NK-92 treated with Interleukin-12 subunit alpha and Interleukin-12 subunit beta, amount 100 ng/mL, for 24 hours (cell line): Measurements from ENCODE around the gene ZNF223.

Experiments used
- DNase-seq: peaks from one replicate; lab custom pipeline; 2025; lab: John Stamatoyannopoulos, UW

ZNF223 gene

DNA sequence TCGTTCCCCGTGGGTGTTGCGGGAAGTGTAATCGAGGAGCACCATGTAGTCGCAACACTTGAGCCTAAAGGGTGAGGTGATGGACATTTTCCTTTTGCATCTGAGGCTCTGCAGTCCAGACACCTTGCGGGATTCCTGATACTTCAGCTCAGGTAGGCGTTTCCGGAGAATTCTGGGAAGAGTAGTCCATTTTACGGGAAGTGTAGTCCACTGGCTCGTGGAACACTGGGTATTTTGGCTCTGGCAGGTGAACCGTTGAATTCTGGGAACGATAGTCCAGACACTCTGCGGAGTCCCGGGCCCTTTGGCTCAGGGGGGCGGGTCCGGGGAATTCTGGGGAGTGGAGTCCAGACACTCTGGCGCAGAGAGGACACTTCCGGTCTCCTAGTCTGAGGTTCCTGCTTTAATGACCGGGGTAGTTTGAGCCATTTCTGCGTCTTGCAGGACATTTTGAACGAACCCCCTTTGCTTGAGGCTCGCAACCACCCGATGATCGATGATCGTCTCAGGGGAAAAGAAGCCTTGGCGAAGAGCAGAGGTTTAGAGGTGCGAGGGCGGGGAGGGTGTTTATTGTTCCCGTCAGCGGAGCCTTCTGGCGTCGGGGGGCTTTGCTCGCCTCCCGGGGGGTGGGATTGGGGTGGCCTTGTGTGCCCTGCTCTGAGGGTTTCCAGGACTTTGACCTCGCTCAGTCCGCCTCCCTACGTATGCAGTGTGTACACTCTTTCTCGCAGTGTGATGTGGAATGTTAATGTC lies at the start of gene ZNF223:
TSS of gene ZNF223 (plus strand) at position 387 of the 753 bp plus-strand sequence. CDS start 3,141 bp downstream, outside the sequence.
- DNase-seq, result no peak

DNA sequence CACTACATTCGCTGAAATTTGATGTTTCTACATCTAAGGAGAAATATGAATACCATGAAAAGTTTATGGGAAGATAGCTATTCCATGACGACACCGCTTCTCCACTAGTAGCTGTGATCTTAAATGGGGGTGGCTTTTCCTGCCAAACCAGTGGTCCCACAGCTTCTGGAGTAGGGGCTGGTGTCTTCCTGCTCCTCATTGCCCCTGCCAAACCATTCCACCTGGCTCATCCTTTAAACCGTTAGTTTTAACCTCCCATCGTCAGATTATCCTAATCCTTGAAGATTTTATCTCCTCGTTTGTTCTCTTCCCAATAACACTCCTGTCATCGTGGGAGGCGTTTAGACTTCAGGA lies 49.6 kb upstream of the ZNF223 start:
- DNase-seq, result no peak

DNA sequence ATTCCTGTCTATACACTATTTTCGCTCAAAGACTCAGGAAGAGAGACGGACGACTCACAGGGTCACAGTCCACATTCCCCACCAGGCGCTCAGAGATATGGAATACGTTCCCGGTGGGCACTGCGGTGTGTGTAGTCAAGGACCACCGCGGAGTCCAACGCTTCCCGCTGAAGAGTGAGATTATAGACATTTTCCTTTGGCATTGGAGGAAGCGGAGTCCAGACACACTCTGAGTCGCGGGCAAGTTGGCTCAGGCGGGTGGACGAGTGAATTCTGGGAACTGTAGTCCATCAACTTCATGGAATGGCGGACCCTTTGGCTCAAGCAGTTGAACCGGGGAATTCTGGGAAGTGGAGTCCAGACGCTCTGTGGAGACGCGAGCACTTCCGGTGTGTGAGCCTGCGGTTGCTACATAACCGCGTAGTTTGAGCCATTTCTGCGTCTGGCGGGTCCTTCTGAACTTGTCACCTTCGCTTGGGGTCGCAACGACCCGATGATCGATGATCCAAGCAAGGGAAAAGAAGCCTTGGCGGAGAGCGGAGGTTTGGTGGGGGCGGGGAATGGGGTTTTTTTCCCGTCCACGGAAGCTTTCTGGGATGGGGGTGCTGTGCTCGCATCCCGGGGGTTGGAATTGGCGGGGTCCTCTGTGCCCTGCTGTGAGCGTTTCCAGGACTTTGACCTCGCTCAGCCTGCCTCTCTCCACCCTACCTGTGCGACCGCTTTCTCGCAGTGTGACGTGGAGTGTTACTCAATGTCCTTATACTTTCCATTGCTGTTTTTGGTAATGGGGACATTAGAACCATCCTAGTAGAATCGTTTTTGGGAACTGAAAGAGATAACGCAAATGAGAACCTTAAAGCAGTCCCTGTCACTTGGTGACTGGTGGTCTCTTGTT lies 49.0 kb upstream of the ZNF223 start, which contains the start of gene ZNF230:
TSS of gene ZNF230 (plus strand) at position 392 of the 895 bp plus-strand sequence. CDS start 4,122 bp downstream, outside the sequence.
- DNase-seq, result peak; percentile 8

DNA sequence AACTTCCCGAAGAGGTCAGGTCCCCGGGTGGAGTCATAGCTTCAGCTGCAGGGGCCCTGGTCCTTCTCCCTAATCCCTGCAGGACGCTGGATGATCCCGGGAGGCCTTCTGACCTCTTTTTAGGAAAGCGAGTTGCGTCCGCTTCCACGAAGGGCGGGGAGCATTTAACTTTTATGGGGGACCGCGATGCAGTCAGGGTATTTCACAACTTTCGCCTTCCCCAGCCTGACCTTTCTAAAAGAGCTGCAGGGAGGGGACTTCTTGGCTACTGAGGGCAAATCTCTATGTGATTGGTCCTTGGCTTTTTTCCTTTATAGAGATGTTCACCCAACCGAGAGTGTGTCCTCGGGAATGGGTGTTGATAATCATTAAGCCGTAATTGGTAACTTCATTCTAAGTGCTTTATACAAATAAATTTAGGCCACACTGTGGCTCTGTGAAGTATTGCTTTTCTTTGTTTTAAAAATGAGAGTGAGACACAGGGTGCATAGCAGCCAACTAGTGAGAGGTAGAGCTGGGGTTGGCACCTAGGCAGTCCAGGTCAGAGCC lies 48.3 kb upstream of the ZNF223 start:
- DNase-seq, result no peak

DNA sequence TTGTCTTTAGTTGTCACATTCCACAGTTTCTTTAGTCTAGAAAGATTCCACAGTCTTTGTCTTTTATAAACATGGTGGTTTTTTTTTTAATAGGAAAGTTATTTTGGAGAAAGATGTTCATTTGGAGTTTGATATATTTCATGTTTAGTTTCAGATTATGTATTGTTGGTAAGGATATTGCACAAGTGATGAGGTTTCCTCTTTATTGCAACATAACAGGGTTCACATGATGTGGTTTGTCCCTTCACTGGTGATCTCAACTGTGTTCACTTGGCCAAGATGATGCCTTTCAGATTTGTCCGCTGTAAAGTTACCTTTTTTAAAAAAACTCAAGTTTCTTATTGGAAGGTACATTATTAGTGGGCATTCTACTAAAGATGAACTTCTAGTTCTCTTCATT lies 45.9 kb upstream of the ZNF223 start:
- no peak for DNase-seq

DNA sequence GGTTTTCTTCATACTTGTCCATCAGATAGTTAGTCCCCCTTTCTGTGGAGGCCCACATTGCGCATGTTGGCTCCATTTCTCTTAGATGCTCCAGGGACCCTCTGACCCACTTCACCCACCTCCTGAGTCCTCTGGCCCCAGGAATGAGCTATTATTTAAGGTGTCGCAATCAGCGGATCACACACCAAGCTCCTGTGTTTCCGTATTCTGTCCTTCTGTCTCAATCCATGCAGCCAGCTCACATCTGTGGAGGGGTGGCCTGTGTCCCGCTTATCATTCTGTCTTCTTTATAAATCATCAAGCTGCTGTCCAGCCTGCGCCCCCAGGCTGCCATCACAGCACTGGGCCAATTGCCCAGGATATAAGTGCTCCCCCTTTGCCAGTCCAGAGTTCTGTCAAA lies 44.4 kb upstream of the ZNF223 start:
- DNase-seq, result no peak

DNA sequence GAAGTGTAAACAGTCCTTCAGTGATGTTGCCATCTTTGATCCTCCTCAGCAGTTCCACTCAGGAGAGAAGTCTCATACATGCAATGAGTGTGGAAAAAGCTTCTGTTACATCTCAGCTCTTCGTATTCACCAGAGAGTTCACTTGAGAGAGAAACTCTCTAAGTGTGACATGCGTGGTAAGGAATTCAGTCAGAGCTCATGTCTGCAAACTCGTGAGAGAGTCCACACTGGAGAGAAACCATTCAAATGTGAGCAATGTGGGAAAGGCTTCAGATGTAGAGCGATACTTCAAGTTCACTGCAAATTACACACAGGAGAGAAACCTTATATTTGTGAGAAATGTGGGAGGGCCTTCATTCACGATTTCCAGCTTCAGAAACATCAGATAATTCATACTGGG lies 41.4 kb upstream of the ZNF223 start:
- DNase-seq, result no peak

DNA sequence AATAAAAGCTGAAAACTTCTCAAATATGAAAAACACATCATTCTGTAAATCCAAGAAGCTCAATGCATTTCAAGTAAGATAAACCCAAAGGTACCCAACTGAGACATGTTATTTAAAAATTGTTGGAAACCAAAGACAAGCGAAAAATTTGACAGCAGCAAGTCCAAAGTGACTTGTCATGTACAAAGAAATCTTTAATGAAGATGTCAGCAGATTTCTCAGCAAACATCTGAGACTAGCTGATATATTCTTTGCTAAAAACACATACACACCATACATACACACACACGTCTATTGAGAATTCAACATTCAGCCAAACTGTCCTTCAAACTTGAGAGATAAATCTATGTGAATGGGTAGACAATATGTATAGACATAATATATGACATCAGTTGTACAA lies 32.3 kb upstream of the ZNF223 start:
- DNase-seq, result no peak

DNA sequence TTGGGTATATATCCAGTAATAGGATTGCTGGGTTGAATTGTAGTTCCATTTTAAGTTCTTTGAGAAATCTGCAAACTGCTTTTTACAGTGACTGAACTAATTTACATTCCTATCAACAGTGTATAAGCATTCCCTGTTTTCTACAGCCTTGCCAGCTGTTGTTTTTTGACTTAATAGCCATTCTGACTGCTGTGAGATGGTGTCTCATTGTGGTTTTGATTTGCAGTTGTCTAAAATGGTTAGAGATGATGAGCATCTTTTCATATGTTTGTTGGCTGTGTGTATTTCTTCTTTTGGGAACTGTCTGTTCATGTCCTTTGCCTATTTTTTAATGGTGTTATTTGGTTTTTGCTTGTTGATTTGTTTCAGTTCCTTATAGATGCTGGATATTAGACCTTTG lies 30.6 kb upstream of the ZNF223 start:
- DNase-seq, result no peak

DNA sequence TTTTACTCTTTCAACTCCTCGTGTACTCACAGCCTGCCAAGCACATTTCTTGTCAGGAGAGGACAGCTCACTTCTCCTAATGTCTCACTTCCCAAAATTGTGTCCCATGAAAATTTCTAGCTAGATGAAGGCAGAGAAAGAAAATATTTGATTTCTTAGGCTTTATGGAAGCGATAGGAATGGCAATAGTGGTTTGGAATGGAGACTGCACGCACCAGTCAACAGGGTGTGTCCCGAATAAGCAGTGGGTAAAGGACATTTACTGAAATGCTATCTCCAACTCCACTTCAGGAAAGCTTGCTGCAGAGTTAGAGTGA lies 27.0 kb upstream of the ZNF223 start:
- no peak for DNase-seq

DNA sequence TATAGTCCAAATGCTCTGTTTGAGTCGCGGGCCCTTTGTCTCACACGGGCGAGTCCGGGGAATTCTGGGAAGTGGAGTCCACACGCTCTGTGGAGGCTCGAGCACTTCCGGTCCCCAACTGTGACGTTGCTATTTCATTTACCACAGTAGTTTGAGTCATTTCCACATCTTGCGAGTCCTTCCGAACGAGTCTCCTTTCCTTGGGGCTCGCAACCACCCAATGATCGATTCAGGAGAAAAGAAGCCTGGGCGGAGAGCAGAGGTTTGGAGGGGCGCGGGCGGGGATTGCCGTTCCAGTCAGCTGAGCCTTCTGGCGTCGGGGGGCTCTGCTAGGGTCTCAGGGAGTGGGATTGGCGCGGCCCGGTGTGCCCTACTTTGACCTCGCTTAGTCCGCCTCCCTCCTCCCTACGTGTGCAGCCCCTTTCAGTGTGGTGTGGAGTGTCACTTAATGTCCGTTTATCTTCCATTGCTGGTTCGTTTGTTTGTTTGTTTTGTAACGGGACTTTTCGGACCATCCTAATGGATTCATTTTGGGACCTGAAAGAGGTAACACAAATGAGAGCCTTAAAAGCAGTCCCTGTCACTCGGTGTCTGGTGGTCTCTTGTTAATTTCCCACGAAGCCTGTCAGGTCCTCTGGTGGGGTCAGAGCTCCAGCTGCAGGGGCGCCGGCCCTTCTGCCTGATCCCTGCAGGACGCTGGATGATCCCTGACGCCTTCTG lies 26.5 kb upstream of the ZNF223 start, which contains the start of gene ZNF222:
TSS of gene ZNF222 (plus strand) at position 163 of the 720 bp plus-strand sequence. CDS start at position 221, 58 bp downstream.
- peak; percentile 13 for DNase-seq

DNA sequence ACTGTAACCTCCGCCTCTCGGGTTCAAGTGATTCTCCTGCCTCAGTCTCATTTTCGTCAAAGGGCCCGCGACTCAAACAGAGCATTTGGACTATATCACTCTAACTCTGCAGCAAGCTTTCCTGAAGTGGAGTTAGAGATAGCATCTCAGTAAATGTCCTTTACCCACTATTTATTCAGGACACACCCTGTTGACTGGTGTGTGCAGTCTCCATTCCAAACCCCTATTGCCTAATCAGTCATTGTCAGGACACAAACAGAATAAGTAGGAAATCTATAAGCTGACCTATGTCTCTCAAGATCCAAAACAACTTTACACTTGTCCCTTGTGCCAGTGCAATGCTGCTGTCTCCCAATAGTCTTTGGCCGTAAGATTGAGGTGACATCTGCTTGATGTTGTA lies 25.2 kb upstream of the ZNF223 start:
- DNase-seq, result no peak

DNA sequence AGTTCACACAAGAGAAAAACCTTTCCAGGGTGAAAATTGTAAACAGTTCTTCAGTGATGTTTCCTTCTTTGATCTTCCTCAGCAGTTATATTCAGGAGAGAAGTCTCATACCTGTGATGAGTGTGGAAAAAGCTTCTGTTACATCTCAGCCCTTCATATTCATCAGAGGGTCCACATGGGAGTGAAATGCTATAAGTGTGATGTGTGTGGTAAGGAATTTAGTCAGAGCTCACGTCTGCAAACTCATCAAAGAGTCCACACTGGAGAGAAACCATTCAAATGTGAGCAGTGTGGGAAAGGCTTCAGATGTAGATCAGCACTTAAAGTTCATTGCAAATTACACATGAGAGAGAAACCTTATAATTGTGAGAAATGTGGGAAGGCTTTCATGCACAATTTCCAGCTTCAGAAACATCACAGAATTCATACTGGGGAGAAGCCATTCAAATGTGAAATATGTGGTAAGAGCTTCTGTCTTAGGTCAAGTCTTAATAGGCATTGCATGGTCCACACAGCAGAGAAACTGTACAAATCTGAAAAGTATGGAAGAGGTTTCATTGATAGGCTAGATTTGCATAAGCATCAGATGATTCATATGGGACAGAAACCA lies 19.7 kb upstream of the ZNF223 start:
- no peak for DNase-seq

DNA sequence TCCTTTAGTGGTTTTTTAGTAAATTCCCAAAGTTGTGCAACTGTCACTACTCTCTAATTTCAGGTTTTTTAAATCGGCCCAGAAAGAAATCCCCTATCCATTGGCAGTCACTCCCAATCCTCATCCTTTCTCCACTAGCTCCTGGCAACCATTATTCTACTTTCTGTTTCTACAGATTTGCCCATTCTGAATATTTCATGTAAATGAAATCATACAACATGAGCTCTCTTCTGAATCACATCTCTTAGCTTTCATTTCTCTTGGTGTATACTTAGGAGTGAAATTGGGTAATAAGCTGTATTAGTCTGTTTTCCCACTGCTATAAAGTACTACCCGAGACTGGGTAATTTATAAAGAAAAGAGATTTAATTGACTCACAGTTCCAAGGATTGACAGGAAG lies 9.7 kb upstream of the ZNF223 start:
- no peak for DNase-seq

DNA sequence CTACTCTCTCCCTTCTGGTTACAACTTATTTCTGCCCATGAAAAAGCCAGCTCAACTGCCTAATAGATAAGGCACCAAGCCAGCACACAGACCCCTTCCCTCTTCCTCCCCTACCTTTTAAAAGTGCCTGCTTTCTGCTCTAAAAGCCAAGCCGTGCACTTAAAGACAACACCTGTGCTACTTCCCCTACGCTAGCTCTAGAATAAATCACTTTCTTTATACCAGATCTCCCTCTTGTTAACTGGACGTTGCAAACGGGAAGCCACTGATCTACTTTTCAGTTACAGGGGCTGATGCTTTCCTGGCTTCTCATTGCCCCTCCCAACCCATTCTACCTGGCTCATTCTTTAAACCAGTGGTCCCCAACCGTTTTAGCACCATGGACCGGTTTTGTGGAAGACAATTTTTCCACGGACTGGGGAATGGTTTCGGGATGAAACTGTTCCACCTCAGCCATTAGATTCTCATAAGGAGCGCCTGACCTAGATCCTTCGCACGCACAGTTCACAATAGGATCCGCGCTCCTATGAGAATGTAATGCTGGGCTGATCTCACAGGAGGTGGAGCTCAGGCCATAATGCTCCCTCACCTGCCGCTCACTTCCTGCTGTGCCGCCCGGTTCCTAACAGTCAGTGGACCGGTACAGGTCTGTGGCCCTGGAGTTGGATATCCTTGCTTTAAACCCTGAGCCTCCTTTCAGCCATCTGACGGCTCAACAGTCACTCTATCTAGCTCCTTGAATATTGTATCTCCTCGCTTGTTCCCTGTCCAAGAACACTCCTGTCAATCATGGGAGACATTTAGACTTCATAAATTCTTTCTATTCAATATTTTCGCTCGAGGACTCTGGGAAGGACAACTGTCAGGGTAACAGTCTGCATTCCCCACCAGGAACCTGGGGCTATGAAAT lies 841 bp upstream of the ZNF223 start:
- no peak for DNase-seq

DNA sequence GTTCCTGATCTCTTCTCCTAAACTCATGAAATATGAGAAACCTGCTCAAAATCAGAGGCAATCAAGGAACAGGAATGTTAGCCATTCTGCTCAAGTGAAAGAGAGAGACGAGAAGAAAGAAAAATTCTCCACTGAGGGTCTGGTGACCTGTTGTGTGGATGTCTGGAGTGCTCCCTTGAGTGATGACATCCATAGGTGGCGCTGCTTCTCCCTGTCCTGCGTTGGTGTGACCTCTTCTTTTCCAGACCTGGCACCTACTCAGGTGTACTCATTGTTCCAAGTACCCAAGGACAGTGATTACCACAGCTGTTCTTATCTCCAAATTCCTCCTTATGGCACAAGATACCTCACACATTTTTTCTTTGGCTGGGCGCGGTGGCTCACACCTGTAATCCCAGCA lies 4.0 kb downstream of the ZNF223 start:
- DNase-seq, result no peak

DNA sequence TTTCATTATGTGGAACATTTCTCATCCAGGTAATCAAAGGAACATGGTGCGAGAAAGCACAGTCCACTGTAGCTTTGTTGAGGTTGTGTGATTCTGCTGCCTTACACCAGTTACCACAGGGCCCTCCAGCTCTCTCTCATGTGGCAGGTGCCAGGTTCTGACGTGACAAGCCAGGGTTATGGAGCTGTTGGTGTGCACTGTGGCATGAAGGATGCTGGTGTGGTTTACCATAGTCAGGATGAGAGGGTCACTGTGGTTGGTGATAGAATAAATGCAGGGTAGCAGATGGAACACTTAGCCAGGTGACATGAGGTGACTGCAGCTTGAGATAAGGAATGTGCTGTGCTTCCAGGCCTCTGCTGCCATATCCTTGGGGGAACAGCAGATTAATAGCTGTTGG lies 7.4 kb downstream of the ZNF223 start:
- DNase-seq, result no peak

DNA sequence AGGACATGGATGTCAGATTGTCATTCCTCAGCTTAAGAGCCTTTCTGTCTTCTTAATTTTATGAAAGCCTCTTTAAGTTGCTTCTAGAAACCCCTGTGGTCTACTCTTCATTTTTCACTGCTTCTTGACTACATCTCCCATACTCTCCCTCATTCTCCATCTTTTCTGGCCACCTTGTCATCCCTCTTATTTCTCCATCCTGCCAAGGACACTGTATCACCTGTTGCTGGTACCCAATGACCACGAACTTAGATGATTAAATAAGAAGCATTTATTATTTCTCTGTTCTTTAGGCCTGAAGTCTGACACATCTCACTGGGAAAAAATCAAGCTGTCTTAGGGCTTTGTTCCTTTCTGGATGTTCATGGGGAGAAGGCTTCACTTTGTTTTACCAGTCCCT lies 9.2 kb downstream of the ZNF223 start:
- DNase-seq, result no peak

DNA sequence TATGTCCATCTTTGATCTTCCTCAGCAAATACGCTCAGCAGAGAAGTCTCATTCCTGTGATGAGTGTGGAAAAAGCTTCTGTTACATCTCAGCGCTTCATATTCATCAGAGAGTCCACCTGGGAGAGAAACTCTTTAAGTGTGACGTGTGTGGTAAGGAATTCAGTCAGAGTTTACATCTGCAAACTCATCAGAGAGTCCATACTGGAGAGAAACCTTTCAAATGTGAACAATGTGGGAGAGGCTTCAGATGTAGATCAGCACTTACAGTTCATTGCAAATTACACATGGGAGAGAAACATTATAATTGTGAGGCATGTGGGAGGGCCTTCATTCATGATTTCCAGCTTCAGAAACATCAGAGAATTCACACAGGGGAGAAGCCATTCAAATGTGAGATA lies 14.5 kb downstream of the ZNF223 start:
- no peak for DNase-seq

DNA sequence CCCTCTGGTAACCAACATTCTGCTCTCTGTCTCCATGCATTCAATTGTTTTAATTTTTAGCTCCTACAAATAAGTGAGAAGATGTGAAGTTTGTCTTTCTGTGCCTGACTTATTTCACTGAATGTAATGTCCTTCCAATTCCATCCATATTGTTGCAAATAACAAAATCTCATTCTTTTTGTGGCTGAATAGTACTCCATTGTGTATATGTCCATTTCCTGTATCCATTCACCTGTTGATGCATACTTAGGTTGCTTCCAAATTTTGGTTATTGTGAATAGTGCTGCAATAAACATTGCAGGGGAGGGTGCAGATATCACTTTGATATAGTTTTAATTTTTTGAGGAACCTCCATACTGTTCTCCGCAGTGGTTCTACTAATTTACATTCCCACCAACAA lies 17.6 kb downstream of the ZNF223 start:
- no peak for DNase-seq
